Vagina (tissue), 2 donors: ENCODE results near the gene NMBR.

ENCODE experiments used
- CTCF ChIP-seq, 3 experiments: fragments of 450-650 bp in 2 of 3; fragments of 200-600 bp in 1 of 3; sonication (generic) in 1 of 3; IDR thresholded peaks; one replicate each; pipeline ENCODE4 v1.5.1; 2017 to 2019; ENCODE audit warnings: antibody characterized with exemption in 3 of 3, mild to moderate bottlenecking in 2 of 3, moderate library complexity in 2 of 3
- POLR2A ChIP-seq, 2 donors: fragments of 450-650 bp; IDR thresholded peaks; one replicate each; pipeline ENCODE4 v1.6.1; 2017; ENCODE audit warnings: antibody characterized with exemption in 2 of 2, mild to moderate bottlenecking in 2 of 2, moderate library complexity in 2 of 2

- TF ChIP-seq CTCF (IDR thresholded peaks at IDR 0.05) (no peak), POLR2A (IDR thresholded peaks at IDR 0.05) (no peak)
These were observed 118.4 kb downstream of the NMBR start for GRCh38 chr6:142028527-142028926.
